ENCODE data around the gene LRRC23. TPM values are rescaled to one million over a fixed set of nuclear protein-coding genes. Genes with fewer than 3 reads are reported as not detected.
A peak's percentile ranks its signal among the peaks of the same experiment; 100 is the strongest.

The LRRC23 gene
- total and polyA plus RNA-seq, 2 of the 13 experiments (the other 11 are each of a cell fraction or from before 2014, with no cell fraction given): 6.0 to 7.8 TPM

GRCh38 chr12:6927379-6928021 is 22.9 kb downstream of the LRRC23 start, which contains the start of gene ATN1 (continued):
- no peak for TF ChIP-seq HMGXB3 (CRISPR knock-in tag; IDR thresholded peaks at IDR 0.05; ENCODE audit: borderline replicate concordance)
- peak; percentile 24; the same call in 1 of the 2 replicates for TF ChIP-seq ZNF501 (CRISPR knock-in tag; IDR thresholded peaks at IDR 0.05)
- peak; percentile 44; the same call in 1 of the 2 replicates for TF ChIP-seq KLF6 (CRISPR knock-in tag; IDR thresholded peaks at IDR 0.05)
- no peak for TF ChIP-seq MNT (IDR thresholded peaks at IDR 0.05)
- no peak for TF ChIP-seq ZNF17 (CRISPR knock-in tag; IDR thresholded peaks at IDR 0.05)
- TF ChIP-seq ZNF414 (CRISPR knock-in tag; IDR thresholded peaks at IDR 0.05): no peak
- peak; percentile 65 for TF ChIP-seq RBM39 (IDR thresholded peaks at IDR 0.05; ENCODE audit: low read depth, low read length, poor library complexity, severe bottlenecking)
- TF ChIP-seq NAIF1 (CRISPR knock-in tag; IDR thresholded peaks at IDR 0.05; ENCODE audit: borderline replicate concordance): no peak
- TF ChIP-seq HIVEP1 (CRISPR knock-in tag; IDR thresholded peaks at IDR 0.05): no peak
- no peak for TF ChIP-seq ZNF780A (CRISPR knock-in tag; IDR thresholded peaks at IDR 0.05)
- peak in 1 of 2 experiments; percentile 55; a peak in 1 of 4 replicates for TF ChIP-seq KLF16 (CRISPR knock-in tag; IDR thresholded peaks at IDR 0.05)
- TF ChIP-seq HNRNPLL (IDR thresholded peaks at IDR 0.05; ENCODE audit: low read depth, low read length, poor library complexity, severe bottlenecking): peak; percentile 29
- peak; percentile 40; the same call in 1 of the 2 replicates for TF ChIP-seq ZBED4 (CRISPR knock-in tag; IDR thresholded peaks at IDR 0.05; ENCODE audit: borderline replicate concordance)
- TF ChIP-seq MYPOP (CRISPR knock-in tag; IDR thresholded peaks at IDR 0.05): peak; percentile 38; the same call in 1 of the 2 replicates
